Measurements from ENCODE around the gene PIGP.
"Not testable (repeated sequence)": the region's sequence is repeated elsewhere in the genome, so short reads cannot be mapped to it uniquely, and the experiment has no call there.

Gene PIGP

DNA sequence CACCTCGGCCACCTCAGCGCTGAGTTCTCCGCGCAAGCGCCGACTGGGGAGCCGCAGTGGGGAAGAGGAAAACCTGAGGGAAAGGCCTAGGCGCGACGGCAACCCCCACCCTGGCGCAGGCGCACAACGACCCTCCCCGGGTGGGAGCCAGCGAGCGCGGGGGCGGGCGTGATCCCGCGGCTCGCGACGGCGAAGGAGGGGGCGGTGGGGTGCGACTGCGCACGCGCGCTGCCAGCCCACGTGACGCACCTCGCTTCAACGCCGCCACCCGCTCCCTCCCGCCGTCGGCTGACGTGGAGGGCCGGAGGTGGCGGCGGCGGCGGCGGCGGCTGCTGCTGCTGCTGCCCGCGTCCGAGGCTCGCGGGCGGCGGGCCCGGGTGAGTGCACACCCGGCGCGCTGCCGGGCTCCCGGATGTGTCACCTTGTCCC lies at the start of gene PIGP, which contains the start of gene TTC3:
TSS of gene PIGP (minus strand) at position 84 of the 429 bp plus-strand sequence. CDS start 556 bp downstream, outside the sequence.
TSS of gene TTC3 (plus strand) at position 267 of the 429 bp plus-strand sequence. CDS start 14,004 bp downstream, outside the sequence.
- peak; percentile 93 to 94 for DNase-seq (ENCODE audit: low read depth in 2 of 2)

DNA sequence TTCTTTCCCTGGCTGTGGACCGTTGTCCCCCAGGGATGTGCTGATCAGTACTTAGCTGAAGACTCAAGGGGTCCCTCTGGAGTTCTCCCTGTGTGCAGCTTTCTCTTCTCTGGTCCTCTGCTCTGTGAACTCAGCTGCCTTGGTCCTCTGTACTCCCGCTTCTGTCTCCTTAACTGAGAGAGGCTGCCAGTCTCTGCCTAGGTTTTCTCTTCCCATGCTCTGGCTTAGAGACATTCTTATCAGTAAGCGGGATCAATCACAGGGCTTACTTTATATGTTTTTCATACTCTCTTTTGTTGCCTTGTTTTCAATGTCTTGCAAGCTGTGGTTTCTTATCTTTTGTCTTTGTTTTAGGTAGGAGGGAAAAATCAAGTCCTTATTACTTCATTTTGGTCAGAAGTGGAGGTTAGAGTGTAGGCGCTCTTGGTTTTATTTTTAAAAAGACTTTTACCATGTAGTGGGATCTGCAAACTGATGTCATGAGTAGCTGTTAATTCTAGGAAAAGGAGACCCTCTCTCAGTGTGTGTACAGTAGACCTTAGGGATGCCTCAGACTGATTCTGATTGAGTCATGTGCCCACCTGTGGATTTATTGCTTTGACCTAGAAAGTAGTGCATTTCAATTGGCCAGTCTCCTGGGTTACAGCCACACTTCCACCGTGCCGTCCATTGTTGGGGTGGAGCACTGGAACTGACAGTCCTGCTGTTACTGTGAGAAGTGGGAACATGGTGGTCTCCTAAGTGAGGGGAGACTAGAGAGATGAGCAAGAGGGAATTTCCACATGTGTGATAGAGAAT lies 46.7 kb upstream of the PIGP start:
- no peak for DNase-seq (ENCODE audit: low read depth in 2 of 2)

DNA sequence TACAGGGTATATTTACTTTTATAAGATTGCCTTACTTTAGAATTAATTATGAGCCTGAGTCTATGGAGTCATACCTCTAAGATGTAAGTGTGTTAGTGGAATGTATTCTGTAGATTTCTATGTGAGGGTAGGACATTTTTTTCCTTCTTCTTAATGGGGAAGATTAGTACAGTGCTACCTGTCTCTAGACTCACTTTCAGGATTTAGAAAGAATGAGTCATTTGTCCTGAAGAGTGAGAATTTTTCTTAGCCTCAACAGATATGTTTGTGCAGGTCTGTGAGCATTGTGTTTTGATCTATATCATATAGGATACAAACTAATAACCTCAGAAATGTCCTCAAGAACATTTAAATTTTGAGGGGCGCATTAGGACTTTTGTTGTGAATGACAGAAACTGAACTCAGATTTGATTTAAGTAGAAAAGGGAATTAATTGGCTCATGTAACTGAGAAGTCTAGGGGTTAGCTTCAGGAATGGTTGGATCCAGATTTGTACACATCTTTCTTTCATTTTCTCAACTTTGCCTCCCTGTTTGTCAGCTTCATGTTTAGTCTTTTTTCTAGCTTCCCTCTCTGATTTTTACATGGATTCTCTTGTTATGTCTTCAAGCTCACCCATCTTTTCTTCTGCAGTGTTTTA lies 45.4 kb upstream of the PIGP start:
- DNase-seq (ENCODE audit: low read depth in 2 of 2): no peak

DNA sequence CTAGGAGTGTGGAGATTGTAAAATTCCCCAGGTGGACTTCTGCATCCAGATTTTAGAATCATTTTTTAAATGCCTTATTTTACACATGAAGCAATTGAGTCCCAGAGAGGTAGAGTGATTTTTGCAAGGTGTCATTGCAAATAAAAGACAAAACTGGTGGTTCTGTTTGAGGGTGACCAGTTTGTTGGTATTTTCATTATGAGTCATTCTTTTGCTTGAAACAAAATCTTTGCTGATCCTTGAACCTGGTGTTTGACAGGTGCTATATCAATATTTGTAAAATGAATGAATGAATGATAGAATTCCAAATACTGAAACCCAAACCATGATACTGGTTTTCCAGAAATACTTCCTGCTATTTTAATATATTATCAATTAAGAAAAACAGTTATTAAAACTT lies 44.3 kb upstream of the PIGP start:
- no peak for DNase-seq (ENCODE audit: low read depth in 2 of 2)

DNA sequence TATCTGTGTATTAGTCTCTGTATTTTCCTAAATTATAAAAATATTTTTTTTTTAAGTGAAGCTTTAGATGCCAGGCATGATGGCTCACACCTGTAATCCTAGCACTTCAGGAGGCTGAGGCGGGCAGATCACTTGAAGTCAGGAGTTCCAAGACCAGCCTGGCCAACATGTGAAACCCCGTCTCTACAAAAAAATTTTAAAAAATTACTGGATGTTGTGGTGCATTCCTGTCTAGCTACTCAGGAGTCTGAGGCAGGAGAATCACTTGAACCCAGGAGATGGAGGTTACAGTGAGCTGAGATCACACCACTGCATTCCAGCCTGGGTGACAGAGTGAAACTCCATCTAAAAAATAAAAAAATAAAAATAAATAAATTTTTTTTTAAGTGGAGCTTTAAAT lies 43.6 kb upstream of the PIGP start:
- DNase-seq (ENCODE audit: low read depth in 2 of 2): not testable (repeated sequence)

DNA sequence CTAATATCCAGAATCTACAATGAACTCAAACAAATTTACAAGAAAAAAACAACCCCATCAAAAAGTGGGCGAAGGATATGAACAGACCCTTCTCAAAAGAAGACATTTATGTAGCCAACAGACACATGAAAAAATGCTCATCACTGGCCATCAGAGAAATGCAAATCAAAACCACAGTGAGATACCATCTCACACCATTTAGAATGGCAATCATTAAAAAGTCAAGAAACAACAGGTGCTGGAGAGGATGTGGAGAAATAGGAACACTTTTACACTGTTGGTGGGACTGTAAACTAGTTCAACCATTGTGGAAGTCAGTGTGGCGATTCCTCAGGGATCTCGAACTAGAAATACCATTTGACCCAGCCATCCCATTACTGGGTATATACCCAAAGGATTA lies 41.4 kb upstream of the PIGP start:
- not testable (repeated sequence) for DNase-seq (ENCODE audit: low read depth in 2 of 2)

DNA sequence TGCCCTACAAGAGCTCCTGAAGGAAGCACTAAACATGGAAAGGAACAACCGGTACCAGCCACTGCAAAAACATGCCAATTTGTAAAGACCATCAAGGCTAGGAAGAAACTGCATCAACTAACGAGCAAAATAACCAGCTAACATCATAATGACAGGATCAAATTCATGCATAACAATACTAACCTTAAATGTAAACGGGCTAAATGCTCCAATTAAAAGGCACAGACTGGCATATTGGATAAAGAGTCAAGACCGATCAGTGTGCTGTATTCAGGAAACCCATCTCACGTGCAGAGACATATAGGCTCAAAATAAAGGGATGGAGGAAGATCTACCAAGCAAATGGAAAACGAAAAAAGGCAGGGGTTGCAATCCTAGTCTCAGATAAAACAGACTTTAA lies 38.2 kb upstream of the PIGP start:
- DNase-seq (ENCODE audit: low read depth in 2 of 2): not testable (repeated sequence)

DNA sequence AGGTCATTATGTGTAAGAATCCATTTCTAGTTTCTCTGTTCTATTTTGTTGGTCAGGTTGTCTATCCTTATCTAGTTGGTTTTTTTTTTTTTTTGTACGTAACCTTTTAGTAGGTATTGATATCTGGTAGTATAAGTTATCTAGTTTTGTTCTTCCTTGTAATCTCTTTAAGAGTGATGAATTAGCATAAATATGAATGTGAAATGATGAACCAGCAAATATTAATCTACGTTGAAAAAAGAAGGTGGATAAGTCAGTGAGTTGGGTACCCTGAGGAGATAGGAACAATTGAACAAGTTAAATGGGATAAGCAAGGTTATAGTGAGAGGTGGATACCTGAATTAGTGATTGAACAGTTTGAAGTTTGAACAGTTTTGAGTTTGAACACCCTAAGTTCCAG lies 34.1 kb upstream of the PIGP start:
- no peak for DNase-seq (ENCODE audit: low read depth in 2 of 2)

DNA sequence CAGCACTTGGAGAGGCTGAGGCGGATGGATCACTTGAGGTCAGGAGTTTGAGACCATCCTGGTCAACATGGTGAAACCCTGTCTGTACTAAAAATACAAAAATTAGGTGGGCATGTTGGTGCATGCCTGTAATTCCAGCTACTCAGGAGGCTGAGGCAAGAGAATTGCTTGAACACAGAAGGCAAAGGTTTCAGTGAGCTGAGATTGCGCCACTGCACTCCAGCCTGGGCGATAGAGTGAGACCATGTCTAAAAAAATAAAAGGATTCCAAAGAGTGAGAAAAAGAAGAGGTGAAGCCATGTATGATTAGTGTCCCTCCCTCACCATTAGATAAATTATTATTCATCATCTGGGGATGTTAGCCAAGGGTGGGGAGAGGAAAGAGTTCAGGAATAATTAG lies 29.9 kb upstream of the PIGP start:
- not testable (repeated sequence) for DNase-seq (ENCODE audit: low read depth in 2 of 2)

DNA sequence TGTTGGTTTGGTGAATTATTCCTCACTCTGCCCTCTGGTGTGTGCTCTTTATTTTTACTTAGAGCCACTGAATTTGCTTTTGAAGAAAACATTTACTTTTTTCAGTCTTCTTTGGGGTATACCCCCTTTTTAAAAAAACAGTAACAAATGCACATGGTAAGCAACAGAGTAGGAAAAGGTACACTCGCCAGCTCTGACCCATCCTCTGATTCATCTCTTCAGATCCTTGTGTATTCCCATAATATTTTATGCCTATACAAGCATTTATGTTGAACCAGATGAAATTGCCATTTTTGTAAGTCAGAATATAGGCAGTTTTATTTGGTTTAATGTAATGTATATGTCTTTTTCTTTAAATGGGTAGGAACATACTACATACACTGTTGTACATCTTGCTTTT lies 28.5 kb upstream of the PIGP start:
- no peak for DNase-seq (ENCODE audit: low read depth in 2 of 2)

DNA sequence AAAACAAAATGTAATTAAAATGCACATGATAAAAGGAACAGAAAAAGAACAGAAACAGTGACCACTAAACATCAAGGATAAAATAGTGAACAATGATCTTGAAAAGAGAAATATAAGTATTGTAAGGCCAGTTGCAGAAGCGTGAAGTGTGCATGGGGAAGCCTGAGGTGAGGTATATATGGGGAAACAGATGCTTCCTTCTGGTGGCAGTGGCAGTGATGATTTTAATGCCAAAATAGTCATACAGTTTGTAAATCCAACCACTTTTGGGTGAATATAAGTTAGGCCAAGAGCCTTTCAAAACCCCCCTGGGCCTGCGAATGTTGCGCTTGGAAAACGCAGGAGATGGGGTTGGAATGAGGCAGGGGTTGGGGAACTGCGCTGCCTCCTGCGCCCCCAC lies 27.4 kb upstream of the PIGP start:
- no peak for DNase-seq (ENCODE audit: low read depth in 2 of 2)

DNA sequence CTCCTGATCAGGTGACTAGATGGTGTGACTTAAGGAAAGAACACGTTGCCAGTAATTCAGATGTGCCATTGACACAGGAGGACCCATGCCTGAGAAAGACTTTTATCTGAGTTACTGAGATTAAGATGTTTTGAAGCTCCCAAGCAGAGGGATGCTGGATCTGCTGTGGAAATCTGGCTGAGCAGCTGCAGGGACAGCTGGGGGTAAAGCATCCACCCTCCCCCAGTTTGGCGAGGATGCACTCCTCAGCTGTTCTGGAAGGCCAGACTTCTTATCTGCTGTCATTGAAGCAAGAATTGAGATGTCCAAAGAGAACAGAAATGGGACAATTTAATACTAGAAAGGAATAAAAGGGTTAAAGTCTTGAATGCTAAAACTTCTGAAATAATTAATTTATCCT lies 25.9 kb upstream of the PIGP start:
- no peak for DNase-seq (ENCODE audit: low read depth in 2 of 2)

DNA sequence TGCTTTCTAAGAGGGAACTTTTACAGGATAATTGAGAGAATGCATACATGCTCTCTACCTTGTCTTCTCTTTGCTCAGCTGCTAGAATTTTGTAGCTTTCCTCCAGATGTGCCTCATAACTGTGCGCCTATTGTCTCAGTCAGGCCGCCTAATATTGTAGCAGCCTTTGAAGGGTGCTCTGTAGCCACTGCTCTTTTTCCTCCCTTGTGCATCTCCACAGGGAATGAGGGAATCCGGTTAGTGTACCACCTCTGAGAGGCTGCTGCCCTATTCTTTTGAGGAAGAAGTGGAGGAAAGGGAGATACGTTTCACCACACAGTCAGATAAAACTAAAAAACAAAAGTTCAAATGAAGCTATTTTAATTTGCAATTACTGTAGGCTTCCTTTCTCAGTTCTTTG lies 22.9 kb upstream of the PIGP start:
- DNase-seq (ENCODE audit: low read depth in 2 of 2): no peak

DNA sequence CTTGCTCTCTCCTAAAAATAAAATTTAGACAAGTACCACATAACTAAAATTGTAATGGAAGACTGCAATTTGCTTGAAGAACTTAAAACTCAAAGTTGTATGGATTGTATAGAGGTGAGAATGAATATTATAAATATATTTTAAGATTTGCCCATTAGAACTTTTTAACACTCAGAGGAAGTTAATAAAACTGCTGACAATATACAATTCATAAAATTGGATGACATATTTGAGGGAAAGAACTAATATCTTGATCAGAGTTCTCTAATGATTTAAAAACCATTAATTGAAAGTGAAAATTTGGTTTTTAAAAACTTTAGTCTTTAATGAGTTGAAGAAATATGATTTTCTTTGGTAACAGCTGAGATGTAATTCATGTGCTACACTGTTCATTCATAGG lies 21.1 kb upstream of the PIGP start:
- no peak for DNase-seq (ENCODE audit: low read depth in 2 of 2)

DNA sequence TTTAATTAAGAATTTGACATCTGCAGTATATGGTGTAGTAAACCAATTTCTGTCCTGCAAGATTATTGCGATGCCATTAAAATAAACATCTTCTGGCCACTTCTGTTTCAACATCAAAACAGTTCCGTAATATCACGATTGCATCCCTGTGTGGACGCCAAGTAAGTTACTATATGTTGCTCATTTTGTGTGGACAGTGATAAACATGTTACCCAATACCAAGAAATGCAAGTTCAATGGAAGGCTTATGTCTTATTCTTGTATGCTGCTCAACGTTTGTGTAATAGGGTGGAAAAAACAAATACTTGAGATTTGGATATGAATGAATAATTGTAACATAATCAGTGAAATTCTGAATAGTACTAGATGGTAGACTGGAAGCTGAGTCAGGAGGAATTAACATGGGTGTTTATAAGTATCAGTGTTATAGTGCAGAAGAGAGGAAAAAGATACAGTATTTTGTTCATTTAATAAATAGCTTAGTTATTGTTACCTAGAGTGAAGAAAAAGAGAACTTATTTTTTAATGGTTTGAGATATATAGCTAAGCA lies 15.4 kb upstream of the PIGP start:
- no peak for DNase-seq (ENCODE audit: low read depth in 2 of 2)

DNA sequence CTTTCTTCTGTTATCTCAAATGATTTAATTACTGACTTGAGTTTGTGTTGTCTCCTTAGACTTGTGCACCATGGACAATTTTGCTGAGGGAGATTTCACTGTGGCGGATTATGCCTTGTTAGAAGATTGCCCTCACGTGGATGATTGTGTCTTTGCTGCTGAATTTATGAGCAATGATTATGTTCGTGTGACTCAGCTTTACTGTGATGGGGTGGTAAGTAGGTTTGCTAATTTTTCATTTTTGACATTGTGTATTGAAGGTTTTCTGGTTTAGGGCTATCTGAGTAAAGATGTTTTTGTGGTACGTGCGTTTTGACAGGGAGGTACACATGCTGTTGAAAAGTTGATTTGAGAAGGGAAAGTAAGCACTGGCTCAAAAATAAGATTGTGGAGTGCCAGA lies 14.3 kb upstream of the PIGP start:
- no peak for DNase-seq (ENCODE audit: low read depth in 2 of 2)

DNA sequence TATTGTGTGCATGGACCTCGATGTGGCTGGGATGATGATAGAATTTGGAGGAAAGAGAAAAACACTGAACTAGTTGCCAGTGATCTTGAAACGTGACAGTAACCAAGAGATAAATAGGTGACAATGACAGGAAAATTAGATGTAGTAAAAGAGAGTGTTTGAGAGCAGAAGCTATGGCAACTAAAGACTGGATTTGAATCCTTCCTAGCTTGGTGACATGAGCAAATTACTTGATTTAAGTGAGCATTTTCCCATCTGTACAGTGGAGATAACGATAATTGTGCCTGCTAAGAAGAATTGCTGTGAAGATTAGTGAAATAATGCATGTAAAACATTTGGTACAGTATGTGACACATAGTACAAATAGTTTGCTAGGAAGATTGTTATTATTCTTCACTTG lies 12.9 kb upstream of the PIGP start:
- DNase-seq (ENCODE audit: low read depth in 2 of 2): no peak

DNA sequence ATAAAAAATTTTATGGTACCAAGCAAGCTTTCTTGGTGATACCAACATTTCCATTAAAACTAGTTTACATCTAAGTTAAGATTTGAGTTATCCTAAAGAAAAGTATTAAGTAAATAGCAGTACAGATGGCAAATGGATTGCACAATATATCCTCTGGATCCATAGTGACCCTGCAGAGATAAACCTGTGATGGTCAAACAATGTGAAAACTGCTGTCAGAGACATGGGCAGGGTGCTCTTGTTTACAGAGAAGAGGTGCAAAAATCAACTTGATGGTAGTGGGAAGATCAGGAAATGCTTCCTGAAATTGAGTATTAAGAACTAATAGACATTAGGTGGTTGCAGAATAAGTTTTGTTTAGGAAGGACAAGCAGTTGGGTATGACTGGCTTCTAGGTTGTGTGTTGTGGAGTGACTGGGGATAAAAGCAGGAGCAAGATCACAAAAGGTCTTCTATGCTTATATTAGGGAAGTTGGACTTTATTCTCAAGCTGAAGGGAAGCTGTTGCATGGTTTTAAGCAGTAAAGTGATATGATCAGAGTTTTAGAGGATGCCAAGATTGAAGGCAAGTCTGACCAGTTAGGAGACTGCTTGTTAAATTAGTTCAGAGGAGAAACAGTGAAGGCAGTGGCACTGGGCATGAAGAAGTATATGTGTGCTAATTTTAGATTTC lies 10.1 kb upstream of the PIGP start:
- no peak for DNase-seq (ENCODE audit: low read depth in 2 of 2)

DNA sequence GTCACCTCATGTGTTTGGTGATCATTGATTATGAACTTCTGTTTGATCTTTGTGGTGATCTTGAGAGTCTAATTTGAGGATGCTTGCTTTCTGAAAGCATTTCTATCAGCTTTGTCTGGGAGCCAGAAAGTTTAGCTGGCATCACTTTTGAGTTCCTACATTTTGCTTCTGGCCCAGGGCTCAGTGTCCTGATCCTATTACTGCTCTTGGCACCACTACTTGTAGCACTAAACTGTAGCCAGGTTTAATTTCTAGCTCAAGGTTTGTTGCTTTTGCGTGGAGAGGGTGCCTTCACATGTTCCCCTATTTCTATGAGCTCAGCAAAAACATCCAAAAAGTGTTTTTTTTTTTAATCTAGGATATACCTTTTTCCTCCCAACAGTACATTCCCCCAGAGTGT lies 9.5 kb upstream of the PIGP start:
- no peak for DNase-seq (ENCODE audit: low read depth in 2 of 2)

DNA sequence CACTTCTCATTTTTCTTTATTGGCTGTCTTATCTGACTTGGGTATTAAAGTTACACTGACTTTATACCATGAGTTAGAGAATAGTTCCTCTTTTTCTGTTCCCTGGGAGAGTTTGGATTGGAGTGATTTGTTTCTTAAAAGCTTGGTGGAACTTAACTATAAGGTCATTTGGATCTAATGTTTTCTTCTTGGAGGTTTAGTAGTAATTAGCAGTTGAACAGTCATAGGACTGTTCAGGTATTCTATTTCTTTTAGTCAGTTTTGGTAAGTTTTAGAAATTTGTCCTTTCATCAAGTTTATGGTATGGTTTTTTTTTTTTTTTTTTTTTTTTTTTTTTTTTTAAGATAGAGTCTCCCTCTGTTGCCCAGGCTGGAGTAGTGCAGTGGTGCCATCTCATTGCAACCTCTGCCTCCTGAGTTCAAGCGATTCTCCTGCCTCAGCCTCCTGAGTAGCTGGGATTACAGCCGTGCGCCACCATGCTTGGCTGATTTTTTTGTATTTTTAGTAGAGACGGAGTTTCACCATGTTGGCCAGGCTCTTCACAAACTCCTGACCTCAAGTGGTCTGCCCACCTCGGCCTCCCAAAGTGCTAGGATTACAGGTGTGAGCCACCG lies 6.4 kb upstream of the PIGP start:
- DNase-seq (ENCODE audit: low read depth in 2 of 2): no peak

DNA sequence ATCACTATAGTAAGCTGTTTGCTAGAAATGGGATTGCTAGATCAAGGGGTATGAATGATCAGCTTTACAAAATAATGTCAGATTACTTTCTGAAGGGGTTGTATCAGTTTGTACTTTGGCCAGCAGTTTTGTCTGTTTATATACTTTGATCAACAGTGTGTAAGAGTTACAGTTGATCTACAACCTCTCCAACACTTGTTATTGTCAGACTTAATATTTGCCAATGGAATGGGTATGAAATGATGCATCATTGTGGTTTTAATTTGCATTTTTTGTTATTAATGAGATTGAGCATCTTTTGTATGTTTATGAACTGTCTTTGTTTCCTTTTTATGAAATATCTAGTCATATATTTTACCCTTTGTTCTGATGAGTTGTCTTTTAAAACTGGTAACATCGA lies 4.5 kb upstream of the PIGP start:
- no peak for DNase-seq (ENCODE audit: low read depth in 2 of 2)
